RKO (cell line): Measurements from ENCODE around the gene ASF1A.
"Not testable (repeated sequence)": the region's sequence is repeated elsewhere in the genome, so short reads cannot be mapped to it uniquely, and the experiment has no call there.

Source experiments
- DNase-seq: peaks from one replicate; pipeline ENCODE4 v3.0.0-alpha.2; 2016; ENCODE audit warnings: low spot score

The ASF1A gene

DNA sequence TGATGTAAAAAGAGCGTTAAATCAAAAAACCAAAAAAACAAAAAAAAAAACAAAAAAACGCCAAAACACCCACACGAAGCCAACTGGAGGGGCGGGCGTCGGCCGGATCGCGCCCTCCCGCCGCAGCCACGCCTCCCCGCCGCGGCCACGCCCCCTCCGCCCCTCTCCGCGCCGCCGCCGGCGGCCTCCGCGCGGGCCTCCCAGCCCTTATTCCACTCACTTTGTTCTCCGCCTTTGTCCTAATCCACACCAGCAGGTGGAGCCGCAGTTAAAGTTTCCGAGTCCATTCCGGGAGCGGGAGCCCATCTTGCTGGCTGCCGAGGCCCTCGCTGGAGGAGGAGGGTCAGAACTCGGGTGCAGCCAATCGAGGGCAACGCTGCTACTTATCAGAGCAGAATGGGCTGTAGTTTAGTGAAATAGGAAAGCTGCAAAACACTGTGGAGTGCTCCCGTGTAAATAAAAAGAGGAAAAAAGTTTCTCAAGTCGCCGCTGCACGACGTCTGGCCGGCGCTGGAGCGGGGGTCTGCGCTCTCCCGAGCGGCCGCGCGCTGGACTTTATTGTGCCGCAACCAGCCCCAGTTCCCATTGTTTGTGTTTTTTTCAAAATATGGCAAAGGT lies at the start of gene ASF1A:
ASF1A (plus strand) TSS at position 346 of the 618 bp plus-strand sequence; CDS start at position 608, 262 bp downstream.
- peak; percentile 96 for DNase-seq

GRCh38 chr6:118844915-118845314 lies 49.0 kb upstream of the ASF1A start:
- DNase-seq: no peak

GRCh38 chr6:118853408-118853807 lies 40.5 kb upstream of the ASF1A start:
- no peak for DNase-seq

- no peak for DNase-seq
Observed at GRCh38 chr6:118856301-118856700, 37.7 kb upstream of the ASF1A start.

DNA sequence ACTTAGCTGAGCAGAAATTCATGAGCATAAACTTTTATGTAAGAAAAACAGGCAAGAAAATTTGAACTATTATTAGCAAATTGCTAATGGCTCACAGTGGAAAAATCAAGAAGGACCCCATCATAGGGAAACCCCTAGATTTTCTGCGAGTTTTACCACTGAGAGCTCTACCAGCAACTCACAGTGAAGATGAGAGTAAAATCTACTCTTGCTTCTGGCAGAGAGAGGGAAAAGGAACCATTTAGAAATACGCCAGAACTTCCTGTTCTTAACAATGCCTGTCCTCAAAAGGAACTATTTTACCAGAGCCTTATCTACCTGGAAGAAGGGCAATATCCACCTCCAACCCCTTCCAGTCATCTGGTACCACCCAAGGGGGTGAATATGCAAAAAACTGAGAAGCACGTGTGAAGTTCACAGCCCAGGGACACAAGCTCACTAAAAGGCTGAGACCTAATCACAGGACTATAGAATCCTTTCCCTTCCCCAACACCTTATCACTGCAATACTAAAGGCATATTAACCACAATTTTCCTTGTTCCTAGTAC lies 34.4 kb upstream of the ASF1A start:
- no peak for DNase-seq

- DNase-seq: no peak
Observed at GRCh38 chr6:118860363-118860762, 33.6 kb upstream of the ASF1A start.

DNA sequence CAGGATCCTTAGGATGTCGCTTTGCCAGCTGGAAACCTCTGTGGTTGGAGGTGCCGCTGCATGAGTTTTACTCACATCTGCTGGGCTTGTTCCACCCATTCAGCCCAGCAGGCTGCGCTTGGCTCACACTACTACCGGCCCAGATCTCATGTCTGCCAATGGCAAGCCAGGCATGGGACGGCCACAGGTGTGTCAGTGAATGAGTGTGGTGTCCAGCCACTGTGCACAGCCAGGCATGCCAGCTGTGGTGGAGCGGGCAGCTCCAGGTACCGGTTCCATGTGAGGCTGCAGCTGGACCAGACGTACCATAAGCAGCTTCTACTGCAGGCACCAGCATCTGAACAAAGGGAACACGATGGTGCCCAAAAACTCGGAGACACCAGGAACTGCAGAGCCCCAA lies 33.1 kb upstream of the ASF1A start:
- DNase-seq: no peak

GRCh38 chr6:118862443-118862842 lies 31.5 kb upstream of the ASF1A start:
- no peak for DNase-seq

DNA sequence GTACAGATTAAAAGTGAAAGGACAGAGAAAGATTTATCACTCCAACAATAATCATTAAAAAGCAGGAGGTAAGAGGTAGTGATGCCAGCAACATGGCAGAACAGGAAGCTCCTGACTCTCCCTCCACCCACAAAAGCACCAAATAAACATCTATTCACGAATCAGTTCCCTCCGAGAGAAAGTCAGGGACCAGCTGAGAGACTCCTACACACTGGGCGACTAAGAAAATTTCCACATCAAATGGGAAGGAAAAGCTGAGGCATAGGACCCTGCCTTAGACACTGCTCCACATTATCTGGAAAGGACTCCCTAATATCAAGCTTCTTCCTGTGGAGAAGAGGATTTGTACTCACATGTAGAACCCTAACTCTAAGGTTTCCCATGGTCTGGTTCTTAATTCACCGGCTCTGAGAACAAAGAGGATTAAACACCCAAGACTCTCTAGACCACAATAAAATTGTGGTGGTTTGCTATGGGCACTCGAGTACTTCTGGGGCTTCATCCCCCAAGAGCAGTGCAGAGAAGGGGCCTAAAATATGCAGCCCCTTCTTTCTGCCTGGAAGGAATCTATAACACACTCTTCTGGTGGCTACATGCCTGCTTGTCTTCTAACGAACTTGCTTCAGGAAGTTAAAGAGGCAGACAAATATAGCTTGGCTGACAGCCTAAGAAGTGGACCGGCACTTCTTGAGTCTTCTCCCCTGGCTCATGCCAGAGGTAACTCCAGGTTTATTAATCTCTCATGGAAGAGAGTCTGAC lies 29.4 kb upstream of the ASF1A start:
- no peak for DNase-seq

DNA sequence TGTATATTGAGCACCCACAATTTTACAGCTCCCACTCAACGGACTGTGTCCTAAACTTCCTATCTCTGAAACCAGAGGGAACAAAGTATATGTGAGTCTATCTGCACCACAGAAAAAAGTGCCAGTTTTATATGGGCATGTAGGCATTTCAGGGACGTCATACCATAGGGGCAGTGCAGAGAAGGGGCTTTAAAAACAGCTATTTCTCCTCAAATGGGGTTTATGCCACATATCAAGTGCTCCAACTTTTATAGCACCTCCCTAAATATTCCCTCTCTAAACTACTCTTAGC lies 28.9 kb upstream of the ASF1A start:
- DNase-seq: no peak

DNA sequence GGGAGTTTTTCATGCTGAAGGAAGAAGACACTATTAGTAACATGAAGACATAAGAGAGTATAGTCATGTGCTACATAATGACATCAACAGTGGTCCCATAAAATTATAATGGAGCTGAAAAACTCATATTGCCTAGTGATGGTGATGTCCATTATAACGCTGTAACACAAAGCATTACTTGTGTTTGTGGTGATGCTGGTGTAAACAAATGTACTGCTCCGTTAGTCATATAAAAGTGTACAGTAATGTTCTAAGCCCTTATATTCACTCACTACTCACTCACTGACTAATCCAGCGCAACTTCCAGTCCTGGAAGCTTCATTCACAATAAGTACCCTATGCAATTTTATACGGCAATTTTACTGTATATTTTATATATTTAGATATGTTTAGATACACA lies 26.8 kb upstream of the ASF1A start:
- DNase-seq: peak; percentile 49

GRCh38 chr6:118868901-118869300 lies 25.1 kb upstream of the ASF1A start:
- not testable (repeated sequence) for DNase-seq

DNA sequence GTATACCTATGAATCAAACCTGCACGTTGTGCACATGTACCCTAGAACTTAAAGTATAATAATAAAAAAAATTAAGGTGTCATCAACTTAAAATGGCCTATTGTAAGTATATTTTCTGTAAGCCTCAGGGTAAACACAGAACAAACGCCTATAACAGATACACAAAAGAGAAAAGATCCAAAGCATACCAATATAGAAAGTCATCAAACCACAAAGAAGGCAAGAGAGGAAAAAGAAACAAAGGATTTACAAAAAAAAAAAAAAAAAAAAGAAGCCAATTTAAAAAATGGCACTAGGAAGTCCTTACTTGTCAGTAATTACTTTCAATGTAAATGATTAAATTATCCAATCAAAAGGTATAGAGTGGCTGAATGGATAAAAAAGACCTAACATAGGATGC lies 24.6 kb upstream of the ASF1A start:
- DNase-seq: no peak

DNA sequence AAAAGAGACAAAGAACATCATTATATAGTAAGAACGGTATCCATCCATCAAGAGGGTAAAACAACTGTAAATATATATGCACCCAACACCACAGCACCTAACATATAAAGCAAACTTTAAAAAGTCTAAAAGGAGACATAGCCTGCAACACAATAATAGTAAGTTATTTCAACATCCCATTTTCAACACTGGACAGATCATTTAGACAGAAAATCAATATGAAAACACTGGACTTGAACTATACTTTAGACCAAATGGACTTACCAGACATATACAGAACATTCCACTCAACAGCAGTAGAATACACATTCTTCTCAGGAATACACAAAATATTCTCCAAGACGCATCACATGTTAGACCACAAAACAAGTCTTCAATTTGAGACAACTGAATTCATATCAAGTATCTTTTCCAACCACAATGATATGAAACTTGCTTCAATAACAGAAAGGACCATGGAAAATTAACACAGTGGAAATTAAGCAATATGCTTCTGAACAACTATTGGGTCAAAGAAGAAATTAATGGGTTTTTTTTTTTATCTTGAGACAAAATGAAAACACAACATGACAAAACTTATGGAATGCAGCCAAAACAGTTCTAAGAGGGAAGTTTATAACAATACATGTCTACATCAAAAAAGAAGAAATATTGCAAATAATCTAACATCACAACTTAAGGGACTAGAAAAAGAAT lies 23.9 kb upstream of the ASF1A start:
- DNase-seq: no peak

DNA sequence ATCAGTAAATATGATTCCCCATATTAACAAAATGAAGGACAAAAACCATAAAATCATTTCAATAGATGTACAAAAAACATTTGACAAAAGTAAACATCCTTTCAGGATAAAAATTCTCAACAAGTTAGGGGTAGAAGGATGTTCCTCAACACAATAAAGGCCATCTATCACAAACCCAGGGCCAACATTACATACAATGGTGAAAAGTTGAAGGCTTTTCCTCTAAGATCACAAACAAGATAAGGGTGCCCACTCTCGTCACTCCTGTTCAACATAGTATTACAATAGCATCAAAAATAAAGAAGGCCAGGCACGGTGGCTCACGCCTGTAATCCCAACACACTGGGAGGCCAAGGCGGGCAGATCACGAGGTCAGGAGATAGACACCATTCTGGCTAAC lies 22.6 kb upstream of the ASF1A start:
- no peak for DNase-seq

- DNase-seq: no peak
Observed at GRCh38 chr6:118872318-118872717, 21.6 kb upstream of the ASF1A start.

- no peak for DNase-seq
Observed at GRCh38 chr6:118872726-118873125, 21.2 kb upstream of the ASF1A start.

- no peak for DNase-seq
Observed at GRCh38 chr6:118873239-118873638, 20.7 kb upstream of the ASF1A start.

DNA sequence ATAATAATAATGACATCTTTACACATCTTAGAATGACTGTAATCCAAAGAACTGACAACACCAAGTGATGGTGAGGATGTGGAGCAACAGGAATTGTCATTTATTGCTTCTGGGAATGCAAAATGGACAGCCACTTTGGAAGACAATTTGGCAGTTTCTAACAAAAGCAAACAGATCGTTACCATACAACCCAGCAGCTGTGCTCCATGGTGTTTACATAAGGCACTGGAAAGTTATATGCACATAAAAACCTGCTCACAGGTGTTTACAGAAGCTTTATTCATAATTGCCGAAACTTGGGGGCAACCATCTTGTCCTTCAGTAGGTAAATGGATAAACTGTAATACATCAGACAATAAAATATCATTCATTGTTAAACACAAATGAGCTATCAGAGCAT lies 18.3 kb upstream of the ASF1A start:
- DNase-seq: no peak

DNA sequence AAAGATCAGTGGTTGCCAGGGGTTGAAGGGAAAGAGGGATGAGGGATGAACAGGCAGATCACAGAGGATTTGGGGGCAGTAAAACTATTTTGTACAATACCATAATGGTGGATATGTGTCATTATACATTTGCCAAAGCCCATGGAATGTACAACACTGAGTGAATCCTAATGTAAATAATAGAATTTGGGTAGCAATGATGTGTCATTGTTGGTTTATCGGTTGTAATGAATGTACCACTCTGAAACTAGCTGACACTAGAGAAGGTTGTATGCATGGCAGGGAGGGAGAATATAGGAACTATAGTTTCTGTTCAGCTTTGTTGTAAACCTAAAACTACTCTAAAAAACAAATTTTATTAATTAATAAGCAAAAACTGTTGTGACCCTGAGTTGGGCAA lies 17.8 kb upstream of the ASF1A start:
- DNase-seq: no peak

DNA sequence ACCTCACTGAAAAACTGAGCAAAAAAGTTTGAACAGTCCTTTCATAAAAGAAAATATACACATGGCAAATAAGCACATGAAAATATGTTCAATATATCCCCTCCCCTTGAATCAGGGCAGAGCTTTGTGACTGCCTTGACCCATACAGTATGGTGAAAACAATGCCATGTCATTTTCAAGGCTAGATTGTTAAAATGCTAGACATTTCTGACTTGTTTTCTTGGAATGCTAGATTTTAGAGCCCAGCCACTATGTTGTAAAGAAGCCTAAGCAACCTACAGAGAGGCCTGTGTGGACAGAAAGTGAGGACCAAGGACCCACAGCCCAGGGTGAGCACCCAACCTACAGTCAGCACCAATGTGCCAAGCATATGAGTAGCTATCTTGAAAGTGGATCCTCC lies 17.1 kb upstream of the ASF1A start:
- no peak for DNase-seq

- DNase-seq: no peak
Observed at GRCh38 chr6:118877806-118878205, 16.1 kb upstream of the ASF1A start.
